Kidney epithelial cell (primary cell): ENCODE results near the gene INSR. TPM values are rescaled to one million over a fixed set of nuclear protein-coding genes. Genes with fewer than 3 reads are reported as not detected.

Source experiments
- DNase-seq: peaks from one replicate; pipeline ENCODE4 v3.0.0-alpha.2; 2010; ENCODE audit warnings: low read depth
- H3K27me3 ChIP-seq: 2 replicates; pipeline ENCODE4 v1.6.0; 2011; ENCODE audit warnings: low read length; ENCODE audit not compliant: control insufficient read depth, insufficient read depth
- H3K36me3 ChIP-seq: 2 replicates; pipeline ENCODE4 v1.5.1; 2011; ENCODE audit warnings: low read length; ENCODE audit not compliant: control insufficient read depth, insufficient read depth
- H3K4me3 ChIP-seq: 2 replicates; pipeline ENCODE4 v1.5.1; 2011; ENCODE audit warnings: low read depth, mild to moderate bottlenecking, control low read depth, low read length
- total RNA-seq: library from RNA; depleted of rRNA; stranded (reverse); fragments of >200 nt; gene quantifications from 2 replicates; pipeline ENCODE4 v1.2.3, GENCODE V29; 2015
- TF ChIP-seq, protein P1 (sequence below): IDR thresholded peaks from 2 replicates; pipeline ENCODE4 v1.5.1; 2011; ENCODE audit warnings: mild to moderate bottlenecking, moderate library complexity, low read length, control low read depth, inconsistent platforms; ENCODE audit not compliant: insufficient read depth, poor library complexity, severe bottlenecking

INSR gene
- total RNA-seq, 1 donor from 2014 or later, result 15.5 TPM

DNA sequence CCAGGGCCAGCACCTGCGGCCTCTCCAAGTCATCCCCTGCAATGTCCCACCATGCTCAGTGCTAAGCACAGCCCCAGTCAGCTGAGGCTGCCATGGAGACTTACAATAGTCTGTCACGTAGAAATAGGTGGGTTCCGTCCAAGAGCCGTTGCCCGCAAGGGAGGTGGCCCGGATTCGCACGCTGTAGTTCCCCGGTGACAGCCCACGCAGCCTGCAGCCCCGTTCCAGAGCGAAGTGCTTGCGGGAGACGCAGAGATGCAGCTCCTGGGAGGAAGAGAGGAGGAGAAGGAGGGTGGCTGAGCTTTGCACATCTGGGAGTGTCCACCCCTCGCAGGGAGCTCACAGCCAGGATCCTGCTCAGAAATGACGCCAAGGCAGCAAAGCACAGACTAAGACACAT, 162.2 kb downstream of the INSR start:
- no peak for DNase-seq
- no peaks in the 10 kb centered on the region for H3K36me3 ChIP-seq
- TF ChIP-seq, protein P1, sequence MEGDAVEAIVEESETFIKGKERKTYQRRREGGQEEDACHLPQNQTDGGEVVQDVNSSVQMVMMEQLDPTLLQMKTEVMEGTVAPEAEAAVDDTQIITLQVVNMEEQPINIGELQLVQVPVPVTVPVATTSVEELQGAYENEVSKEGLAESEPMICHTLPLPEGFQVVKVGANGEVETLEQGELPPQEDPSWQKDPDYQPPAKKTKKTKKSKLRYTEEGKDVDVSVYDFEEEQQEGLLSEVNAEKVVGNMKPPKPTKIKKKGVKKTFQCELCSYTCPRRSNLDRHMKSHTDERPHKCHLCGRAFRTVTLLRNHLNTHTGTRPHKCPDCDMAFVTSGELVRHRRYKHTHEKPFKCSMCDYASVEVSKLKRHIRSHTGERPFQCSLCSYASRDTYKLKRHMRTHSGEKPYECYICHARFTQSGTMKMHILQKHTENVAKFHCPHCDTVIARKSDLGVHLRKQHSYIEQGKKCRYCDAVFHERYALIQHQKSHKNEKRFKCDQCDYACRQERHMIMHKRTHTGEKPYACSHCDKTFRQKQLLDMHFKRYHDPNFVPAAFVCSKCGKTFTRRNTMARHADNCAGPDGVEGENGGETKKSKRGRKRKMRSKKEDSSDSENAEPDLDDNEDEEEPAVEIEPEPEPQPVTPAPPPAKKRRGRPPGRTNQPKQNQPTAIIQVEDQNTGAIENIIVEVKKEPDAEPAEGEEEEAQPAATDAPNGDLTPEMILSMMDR, result no peak
- no peaks in the 10 kb centered on the region for H3K27me3 ChIP-seq
- H3K4me3 ChIP-seq, result no peak overlapping the region

DNA sequence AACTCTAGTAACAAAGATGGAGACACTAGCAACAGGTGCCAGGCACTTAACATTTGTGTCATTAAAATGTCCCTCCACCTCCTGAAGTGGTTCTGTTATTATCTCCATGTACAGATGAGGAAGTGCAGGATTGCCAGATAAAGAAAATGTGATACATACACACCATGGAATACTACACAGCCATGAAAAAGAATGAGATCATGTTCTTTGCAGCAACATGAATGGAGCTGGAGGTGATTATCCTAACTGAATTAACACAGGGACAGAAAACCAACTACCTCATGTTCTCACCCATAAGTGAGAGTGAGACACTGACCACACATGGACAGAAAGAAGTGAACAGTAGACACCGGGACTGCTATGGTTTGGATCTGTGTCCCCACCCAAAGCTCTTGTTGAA, 164.2 kb downstream of the INSR start:
- DNase-seq, result no peak
- no peak overlapping the region for H3K4me3 ChIP-seq
- no peaks in the 10 kb centered on the region for H3K36me3 ChIP-seq
- TF ChIP-seq, protein P1, result no peak
- no peaks in the 10 kb centered on the region for H3K27me3 ChIP-seq

DNA sequence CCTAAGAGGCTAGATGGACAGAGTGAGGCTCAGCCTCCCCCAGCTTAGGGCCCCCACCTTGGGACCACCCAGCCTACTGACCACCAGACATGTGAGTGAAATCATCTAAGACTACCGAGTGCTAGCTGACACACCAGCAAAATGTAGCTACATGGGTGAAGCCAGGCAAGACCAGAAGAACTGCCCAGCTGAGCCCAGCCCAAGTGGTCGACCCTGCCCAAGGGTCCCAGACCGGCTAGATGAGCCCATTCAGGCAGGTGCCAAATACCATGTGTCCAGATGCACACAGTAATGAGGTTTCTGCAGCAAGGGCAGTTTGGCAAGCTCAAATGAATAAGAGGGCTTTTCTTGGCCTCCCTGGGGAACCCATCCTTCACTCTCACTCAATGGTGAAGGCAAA, 168.1 kb downstream of the INSR start:
- TF ChIP-seq, protein P1, result no peak
- Histone ChIP-seq H3K4me3 (no peak overlapping the region), H3K36me3 (peaks cover 2% of the 10 kb centered on the region), H3K27me3 (no peaks in the 10 kb centered on the region)
- no peak for DNase-seq

DNA sequence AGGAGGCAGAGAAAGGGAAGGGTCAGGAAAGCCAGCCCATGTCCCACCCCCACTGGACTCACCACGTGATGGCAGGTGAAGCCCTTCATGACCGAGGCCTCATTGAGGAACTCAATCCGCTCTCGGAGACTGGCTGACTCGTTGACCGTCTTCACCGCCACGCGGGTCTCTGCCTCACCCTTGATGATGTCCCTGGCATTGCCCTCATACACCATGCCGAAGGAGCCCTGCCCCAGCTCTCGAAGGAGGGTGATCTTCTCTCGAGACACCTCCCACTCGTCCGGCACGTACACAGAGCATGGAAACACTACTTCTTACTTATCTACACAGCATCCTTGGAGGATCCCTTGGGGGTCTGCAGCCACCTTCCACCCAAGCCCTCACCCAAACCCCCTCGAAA, 169.0 kb downstream of the INSR start:
- no peaks in the 10 kb centered on the region for H3K27me3 ChIP-seq
- peaks cover 2% of the 10 kb centered on the region for H3K36me3 ChIP-seq
- H3K4me3 ChIP-seq, result no peak overlapping the region
- no peak for DNase-seq
- TF ChIP-seq, protein P1, result no peak

DNA sequence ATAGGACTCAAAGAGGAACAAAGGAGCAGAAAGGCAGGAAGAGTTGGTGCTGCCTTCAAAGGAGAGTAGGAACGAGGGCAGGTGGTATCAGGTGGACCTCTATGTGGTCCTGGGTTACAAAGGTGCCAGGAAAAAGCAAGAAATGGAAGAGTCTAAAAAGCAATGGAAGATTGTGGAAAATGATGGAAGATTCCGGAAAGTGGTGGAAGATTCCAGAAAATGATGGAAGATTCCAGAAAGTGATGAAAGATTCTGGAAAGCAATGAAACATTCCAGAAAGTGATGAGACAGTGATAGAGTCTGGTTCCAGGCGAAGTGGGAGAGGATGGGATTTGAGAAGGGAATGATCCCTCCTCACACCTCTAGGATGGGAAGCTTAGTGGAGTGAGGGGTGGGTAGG, 169.4 kb downstream of the INSR start:
- H3K27me3 ChIP-seq, result no peaks in the 10 kb centered on the region
- H3K4me3 ChIP-seq, result no peak overlapping the region
- H3K36me3 ChIP-seq, result peaks cover 2% of the 10 kb centered on the region
- no peak for DNase-seq
- TF ChIP-seq, protein P1, result no peak

DNA sequence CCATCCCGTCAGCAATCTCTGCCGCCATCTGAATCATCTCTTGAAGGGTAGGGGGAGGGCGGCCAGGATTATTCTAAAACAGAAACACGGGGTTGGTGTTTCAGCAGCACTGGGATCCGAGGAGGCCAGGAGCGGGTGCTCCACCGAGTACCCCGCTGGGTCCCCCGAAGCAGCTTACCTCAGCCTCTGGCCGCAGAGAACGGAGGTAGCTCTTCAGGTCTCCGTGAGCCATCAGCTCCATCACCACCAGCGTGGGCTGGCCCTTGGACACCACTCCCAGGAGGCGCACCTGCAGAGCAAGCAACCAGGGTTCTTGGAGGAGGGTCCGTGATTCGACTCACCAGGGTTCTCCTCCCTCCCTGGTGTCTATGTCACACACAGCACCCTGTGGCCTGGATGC, 171.5 kb downstream of the INSR start:
- no peak for DNase-seq
- Histone ChIP-seq H3K4me3 (no peak overlapping the region), H3K27me3 (no peaks in the 10 kb centered on the region), H3K36me3 (peaks cover 2% of the 10 kb centered on the region)
- TF ChIP-seq, protein P1, result no peak
